Measurements from ENCODE around the gene LDB3. TPM values are rescaled to one million over a fixed set of nuclear protein-coding genes. Genes with fewer than 3 reads are reported as not detected.

The LDB3 gene
- total RNA-seq, 1 donor from 2014 or later = 0.22 TPM

DNA sequence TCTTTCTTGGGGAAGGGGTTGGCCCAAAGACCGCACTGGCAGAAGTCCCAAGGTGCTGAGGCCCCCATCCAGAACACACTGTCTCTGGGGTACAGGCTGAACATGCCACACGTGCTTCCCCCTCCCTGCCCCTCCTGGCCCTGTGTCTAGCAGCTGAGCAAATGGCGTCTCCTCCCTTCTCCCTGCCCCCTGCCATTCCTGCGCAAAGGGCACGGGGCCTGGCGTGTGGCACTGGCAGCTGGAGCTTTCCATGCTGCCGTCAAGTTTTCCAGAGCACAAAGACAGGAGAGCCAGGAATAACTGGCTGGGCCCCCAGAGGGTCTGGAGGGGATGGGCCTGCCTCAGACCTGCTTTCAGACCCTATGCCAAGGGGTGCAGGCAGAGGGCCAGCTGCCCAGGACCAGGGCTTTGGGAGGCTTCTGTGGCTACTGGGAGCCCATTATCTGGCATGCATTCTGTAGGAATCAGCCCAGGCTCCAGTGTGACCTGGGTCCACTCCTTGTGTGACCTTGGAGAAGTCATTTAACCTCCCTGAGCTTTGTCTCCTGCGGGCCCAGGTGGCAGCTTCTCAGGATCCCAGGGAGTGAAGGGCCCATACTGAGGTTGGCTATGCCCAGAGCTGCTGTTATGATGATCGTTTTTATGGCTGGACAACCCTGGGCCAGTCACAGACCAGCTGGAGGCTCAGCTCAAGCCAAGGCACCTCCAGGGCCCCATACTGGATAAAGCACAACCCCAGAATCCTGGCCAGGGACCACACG, 710 bp upstream of the LDB3 start:
- Mint-ChIP-seq H3K4me1 (peaks cover 12% of the 10 kb centered on the region), H3K9me3 (no peaks in the 10 kb centered on the region), H3K36me3 (no peaks in the 10 kb centered on the region), H3K27ac (no peak overlapping the region), H3K4me3 (no peak overlapping the region), H3K27me3 (ENCODE audit: low read depth) (peaks cover 8% of the 10 kb centered on the region)
- TF ChIP-seq CTCF (IDR thresholded peaks at IDR 0.05; ENCODE audit: unreplicated experiment) = no peak
- no peak for DNase-seq (ENCODE audit: low spot score in 2 of 2, unreplicated experiment in 2 of 2)

GRCh38 chr10:86670290-86670811, 2.0 kb downstream of the LDB3 start:
- Mint-ChIP-seq H3K27ac (no peak overlapping the region), H3K4me1 (peaks cover 28% of the 10 kb centered on the region), H3K4me3 (no peak overlapping the region), H3K36me3 (no peaks in the 10 kb centered on the region), H3K27me3 (ENCODE audit: low read depth) (peaks cover 5% of the 10 kb centered on the region), H3K9me3 (no peaks in the 10 kb centered on the region)
- no peak for TF ChIP-seq CTCF (IDR thresholded peaks at IDR 0.05; ENCODE audit: unreplicated experiment)
- no peak for DNase-seq (ENCODE audit: low spot score in 2 of 2, unreplicated experiment in 2 of 2)

- no peaks in the 10 kb centered on the region for H3K36me3 Mint-ChIP-seq
- H3K4me3 Mint-ChIP-seq = no peak overlapping the region
Observed at GRCh38 chr10:86670876-86671275, 2.6 kb downstream of the LDB3 start.

DNA sequence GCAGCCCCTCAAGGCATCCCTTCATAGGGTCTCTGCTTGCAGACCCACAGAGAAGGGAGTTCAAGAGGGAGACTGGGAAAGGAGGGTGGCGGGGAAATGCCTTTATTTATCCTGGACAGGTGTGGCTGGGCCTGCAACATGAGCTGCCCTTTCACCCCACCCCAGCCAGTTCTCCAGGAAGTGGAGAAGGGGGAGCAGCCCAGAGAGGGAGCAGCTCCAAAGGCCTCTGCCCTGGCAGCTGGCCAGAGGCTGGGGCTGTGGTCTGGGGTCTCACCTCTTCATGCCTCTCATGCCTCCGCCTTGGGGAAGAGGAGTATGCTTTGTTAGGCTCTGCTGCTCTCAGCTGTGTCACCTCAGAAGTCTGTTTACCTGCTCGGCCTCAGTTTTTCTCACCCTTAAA, 3.1 kb downstream of the LDB3 start:
- peaks cover 5% of the 10 kb centered on the region for H3K27me3 Mint-ChIP-seq (ENCODE audit: low read depth)
- H3K27ac Mint-ChIP-seq = no peak overlapping the region
- no peak overlapping the region for H3K4me3 Mint-ChIP-seq
- no peak for TF ChIP-seq CTCF (IDR thresholded peaks at IDR 0.05; ENCODE audit: unreplicated experiment)
- H3K36me3 Mint-ChIP-seq = no peaks in the 10 kb centered on the region
- peaks cover 28% of the 10 kb centered on the region for H3K4me1 Mint-ChIP-seq
- H3K9me3 Mint-ChIP-seq = no peaks in the 10 kb centered on the region
- no peak for DNase-seq (ENCODE audit: low spot score in 2 of 2, unreplicated experiment in 2 of 2)

More at GRCh38 chr10:86670876-86671275, 2.6 kb downstream of the LDB3 start:
- no peak overlapping the region for H3K27ac Mint-ChIP-seq
- peaks cover 28% of the 10 kb centered on the region for H3K4me1 Mint-ChIP-seq
- peaks cover 5% of the 10 kb centered on the region for H3K27me3 Mint-ChIP-seq (ENCODE audit: low read depth)
- no peaks in the 10 kb centered on the region for H3K9me3 Mint-ChIP-seq
- no peak for DNase-seq (ENCODE audit: low spot score in 2 of 2, unreplicated experiment in 2 of 2)
- no peak for TF ChIP-seq CTCF (IDR thresholded peaks at IDR 0.05; ENCODE audit: unreplicated experiment)

DNA sequence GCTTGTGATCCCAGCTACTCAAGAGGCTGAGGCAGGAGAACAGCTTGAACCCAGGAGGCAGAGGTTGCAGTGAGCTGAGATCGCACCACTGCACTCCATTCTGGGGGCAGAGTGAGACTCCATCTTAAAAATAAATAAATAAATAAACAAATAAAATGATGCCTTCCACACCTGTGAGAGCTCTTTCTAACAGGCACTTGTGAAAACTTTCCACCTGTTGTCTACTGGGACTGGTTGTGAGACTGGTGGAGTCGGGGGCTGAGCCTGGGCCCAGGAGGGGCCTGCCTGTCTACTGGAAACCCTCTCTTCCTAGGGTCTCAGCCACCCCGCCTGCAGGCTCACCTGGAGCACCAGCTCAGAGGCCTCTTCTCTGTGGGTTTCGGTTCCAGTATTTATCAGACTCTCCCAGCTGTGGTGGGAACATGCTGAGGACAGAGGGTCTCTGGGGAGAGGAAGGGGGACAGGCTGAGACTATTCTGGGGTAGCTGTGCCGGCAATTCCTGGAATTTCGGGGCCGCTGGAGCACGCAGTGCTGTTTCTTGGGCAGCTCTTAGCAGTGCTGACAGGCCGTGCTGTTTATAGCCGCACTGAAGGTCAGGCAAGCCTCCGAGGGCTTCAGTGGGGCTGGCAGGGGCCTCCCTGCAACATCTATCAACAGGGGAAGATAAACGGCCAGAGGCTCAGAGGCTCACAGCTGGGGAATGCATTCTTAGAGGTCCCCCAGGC, 3.8 kb downstream of the LDB3 start:
- TF ChIP-seq CTCF (IDR thresholded peaks at IDR 0.05; ENCODE audit: unreplicated experiment) = no peak
- peaks cover 28% of the 10 kb centered on the region for H3K4me1 Mint-ChIP-seq
- H3K36me3 Mint-ChIP-seq = no peaks in the 10 kb centered on the region
- no peak for DNase-seq (ENCODE audit: low spot score in 2 of 2, unreplicated experiment in 2 of 2)
- H3K27ac Mint-ChIP-seq = no peak overlapping the region
- no peak overlapping the region for H3K4me3 Mint-ChIP-seq
- H3K9me3 Mint-ChIP-seq = no peaks in the 10 kb centered on the region
- H3K27me3 Mint-ChIP-seq (ENCODE audit: low read depth) = peaks cover 5% of the 10 kb centered on the region

Measured in mesothelial cell of epicardium (in vitro differentiated cells).